Activated CD8-positive, alpha-beta T cell treated with anti-CD3 and anti-CD28 coated beads, Interleukin-2, amount 10 ng/mL, durations not matched to agents 7 days and 5 days (primary cell): Measurements from ENCODE around the gene CLK3. TPM values are rescaled to one million over a fixed set of nuclear protein-coding genes. Genes with fewer than 3 reads are reported as not detected.
"Not testable (repeated sequence)": the region's sequence is repeated elsewhere in the genome, so short reads cannot be mapped to it uniquely, and the experiment has no call there.

Source experiments
- ATAC-seq: fragments of 150-1000 bp; cut with Tn5 transposase; one replicate; pipeline ENCODE4 v1.10.0; 2021; ENCODE audit warnings: moderate library complexity
- CTCF ChIA-PET: fragments of 350-600 bp; sonication (Branson Sonifier 250); formaldehyde crosslinking; loops from one replicate; lab custom pipeline; 2021; ENCODE audit warnings: antibody characterized with exemption; lab: Charles Lee
- POLR2A ChIA-PET: fragments of 350-600 bp; sonication (Branson Sonifier 250); formaldehyde crosslinking; loops from one replicate; lab custom pipeline; 2021; ENCODE audit warnings: antibody characterized with exemption; lab: Charles Lee
- DNase-seq: peaks from one replicate; pipeline ENCODE4 v3.0.0-alpha.2; 2020
- H3K27ac Mint-ChIP-seq: one replicate; pipeline ENCODE4 v1.8.0; 2021; ENCODE audit warnings: mild to moderate bottlenecking, mixed read lengths
- H3K27me3 Mint-ChIP-seq: one replicate; pipeline ENCODE4 v1.8.0; 2021; ENCODE audit warnings: low read depth, mixed read lengths
- H3K36me3 Mint-ChIP-seq: one replicate; pipeline ENCODE4 v1.8.0; 2021; ENCODE audit warnings: low read depth, mixed read lengths
- H3K4me1 Mint-ChIP-seq: one replicate; pipeline ENCODE4 v1.8.0; 2021; ENCODE audit warnings: low read depth, mixed read lengths
- H3K4me3 Mint-ChIP-seq: one replicate; pipeline ENCODE4 v1.8.0; 2021; ENCODE audit warnings: mild to moderate bottlenecking, mixed read lengths
- H3K9me3 Mint-ChIP-seq: one replicate; pipeline ENCODE4 v1.8.0; 2022; ENCODE audit warnings: mixed read lengths; ENCODE audit not compliant: insufficient read depth
- total RNA-seq, 2 experiments: library from RNA; stranded (reverse); gene quantifications; one replicate each; pipeline ENCODE4 v1.2.3, GENCODE V29; 2021

The CLK3 gene
- total RNA-seq, 2 experiments from 2014 or later: 125 to 128 TPM

GRCh38 chr15:74585857-74586256 lies 29.8 kb upstream of the CLK3 start:
- no peak for ATAC-seq
- no peak overlapping the region for H3K27ac Mint-ChIP-seq
- H3K9me3 Mint-ChIP-seq: no peaks in the 10 kb centered on the region
- DNase-seq: no peak
- peaks cover 17% of the 10 kb centered on the region for H3K4me1 Mint-ChIP-seq
- H3K27me3 Mint-ChIP-seq: no peaks in the 10 kb centered on the region
- ChIA-PET POLR2A (no interaction called here), CTCF (no interaction called here)
- H3K36me3 Mint-ChIP-seq: peaks cover 30% of the 10 kb centered on the region
- H3K4me3 Mint-ChIP-seq: no peak overlapping the region

- H3K9me3 Mint-ChIP-seq: no peaks in the 10 kb centered on the region
- DNase-seq (no peak), ATAC-seq (no peak)
- H3K27ac Mint-ChIP-seq: no peak overlapping the region
- peaks cover 4% of the 10 kb centered on the region for H3K4me1 Mint-ChIP-seq
- POLR2A ChIA-PET: interaction anchor here (0.6 to 0.8 kb wide), 2 partner anchors 84 to 94 kb away, joined by 3 to 4 read pairs; no protein-coding TSS in a partner anchor
- H3K36me3 Mint-ChIP-seq: peaks cover 44% of the 10 kb centered on the region
- CTCF ChIA-PET: interaction anchor here (1.2 kb wide), 1 partner anchor 207 kb away, joined by 3 read pairs; no protein-coding TSS in a partner anchor
- H3K27me3 Mint-ChIP-seq: no peaks in the 10 kb centered on the region
- no peak overlapping the region for H3K4me3 Mint-ChIP-seq
These were observed 25.8 kb upstream of the CLK3 start for GRCh38 chr15:74589826-74590225.

- Mint-ChIP-seq H3K27ac (no peak overlapping the region), H3K4me3 (no peak overlapping the region), H3K36me3 (peaks cover 42% of the 10 kb centered on the region), H3K4me1 (no peaks in the 10 kb centered on the region), H3K9me3 (no peaks in the 10 kb centered on the region), H3K27me3 (no peaks in the 10 kb centered on the region)
- ChIA-PET CTCF (no interaction called here), POLR2A (no interaction called here)
- DNase-seq (no peak), ATAC-seq (no peak)
These were observed 23.4 kb upstream of the CLK3 start for GRCh38 chr15:74592222-74592621.

- DNase-seq: no peak
- H3K36me3 Mint-ChIP-seq: peaks cover 48% of the 10 kb centered on the region
- ATAC-seq: no peak
- ChIA-PET POLR2A (no interaction called here), CTCF (interaction anchor here (0.7 kb wide), 1 partner anchor 33 kb away, joined by 3 read pairs; no protein-coding TSS in a partner anchor)
- H3K27ac Mint-ChIP-seq: no peak overlapping the region
- H3K9me3 Mint-ChIP-seq: no peaks in the 10 kb centered on the region
- peaks cover 8% of the 10 kb centered on the region for H3K4me1 Mint-ChIP-seq
- no peak overlapping the region for H3K4me3 Mint-ChIP-seq
- no peaks in the 10 kb centered on the region for H3K27me3 Mint-ChIP-seq
These were observed 22.5 kb upstream of the CLK3 start for GRCh38 chr15:74593122-74593521.

GRCh38 chr15:74594455-74594854 lies 21.2 kb upstream of the CLK3 start:
- Mint-ChIP-seq H3K27ac (peak overlapping the region; percentile 44), H3K9me3 (no peaks in the 10 kb centered on the region), H3K4me3 (no peak overlapping the region), H3K36me3 (peaks cover 62% of the 10 kb centered on the region), H3K4me1 (peaks cover 21% of the 10 kb centered on the region), H3K27me3 (no peaks in the 10 kb centered on the region)
- no peak for DNase-seq
- ChIA-PET CTCF (no interaction called here), POLR2A (no interaction called here)
- ATAC-seq: no peak

GRCh38 chr15:74595271-74595670 lies 20.4 kb upstream of the CLK3 start:
- ChIA-PET POLR2A (no interaction called here), CTCF (no interaction called here)
- Mint-ChIP-seq H3K4me3 (no peak overlapping the region), H3K4me1 (peaks cover 23% of the 10 kb centered on the region), H3K27ac (no peak overlapping the region), H3K27me3 (no peaks in the 10 kb centered on the region), H3K36me3 (peaks cover 56% of the 10 kb centered on the region), H3K9me3 (no peaks in the 10 kb centered on the region)
- ATAC-seq (no peak), DNase-seq (no peak)

- POLR2A ChIA-PET, CTCF ChIA-PET: not testable (repeated sequence)
- H3K27ac Mint-ChIP-seq: peak overlapping the region; percentile 43
These were observed 18.9 kb upstream of the CLK3 start for GRCh38 chr15:74596736-74597135.

GRCh38 chr15:74597146-74597705 lies 18.4 kb upstream of the CLK3 start:
- H3K4me3 Mint-ChIP-seq, H3K27ac Mint-ChIP-seq, H3K9me3 Mint-ChIP-seq, H3K27me3 Mint-ChIP-seq, ATAC-seq, DNase-seq: not testable (repeated sequence)
- ChIA-PET CTCF (interaction anchor here (0.7 to 2.1 kb wide), 2 partner anchors 17 to 24 kb away, joined by 4 to 9 read pairs; no protein-coding TSS in a partner anchor), POLR2A (interaction anchor here (0.8 kb wide), 1 partner anchor 26 kb away, joined by 3 read pairs; no protein-coding TSS in a partner anchor)
- H3K36me3 Mint-ChIP-seq: peaks cover 44% of the 10 kb centered on the region
- peaks cover 23% of the 10 kb centered on the region for H3K4me1 Mint-ChIP-seq

More at GRCh38 chr15:74596736-74597135, 18.9 kb upstream of the CLK3 start:
- not testable (repeated sequence) for H3K27me3 Mint-ChIP-seq, DNase-seq, H3K4me3 Mint-ChIP-seq, ATAC-seq, H3K9me3 Mint-ChIP-seq
- Mint-ChIP-seq H3K4me1 (peaks cover 23% of the 10 kb centered on the region), H3K36me3 (peaks cover 46% of the 10 kb centered on the region)

- H3K9me3 Mint-ChIP-seq: no peaks in the 10 kb centered on the region
- peak overlapping the region; percentile 97 for H3K27ac Mint-ChIP-seq
- ChIA-PET CTCF (interaction anchor here (0.6 to 2.1 kb wide), 13 partner anchors 12 to 224 kb away, joined by 3 to 9 read pairs (median 4); no protein-coding TSS in a partner anchor), POLR2A (interaction anchor here (0.6 to 1.7 kb wide), 10 partner anchors 16 to 214 kb away, joined by 3 to 18 read pairs (median 4); partner anchors contain the start of genes ARID3B, CLK3 and UBL7)
- H3K4me3 Mint-ChIP-seq: peak overlapping the region; percentile 96
- H3K4me1 Mint-ChIP-seq: peaks cover 23% of the 10 kb centered on the region
- ATAC-seq: peak; percentile 99
- peaks cover 38% of the 10 kb centered on the region for H3K36me3 Mint-ChIP-seq
- H3K27me3 Mint-ChIP-seq: no peaks in the 10 kb centered on the region
- peak; percentile 92 for DNase-seq
These were observed 17.4 kb upstream of the CLK3 start for GRCh38 chr15:74598126-74598842.

GRCh38 chr15:74599156-74599555 lies 16.5 kb upstream of the CLK3 start:
- CTCF ChIA-PET: interaction anchor here (0.6 to 2.1 kb wide), 10 partner anchors 11 to 226 kb away, joined by 3 to 9 read pairs (median 4); no protein-coding TSS in a partner anchor
- Mint-ChIP-seq H3K4me3 (peak overlapping the region; percentile 96), H3K4me1 (peaks cover 23% of the 10 kb centered on the region), H3K27me3 (no peaks in the 10 kb centered on the region), H3K27ac (peak overlapping the region; percentile 97), H3K9me3 (no peaks in the 10 kb centered on the region), H3K36me3 (peaks cover 34% of the 10 kb centered on the region)
- POLR2A ChIA-PET: interaction anchor here (0.8 to 1.7 kb wide), 6 partner anchors 15 to 138 kb away, joined by 3 to 18 read pairs (median 6); partner anchors contain the start of genes ARID3B, CLK3 and UBL7
- DNase-seq: no peak
- no peak for ATAC-seq

GRCh38 chr15:74603026-74603788 lies 12.4 kb upstream of the CLK3 start:
- ChIA-PET CTCF (interaction anchor here (0.9 kb wide), 1 partner anchor 11 kb away, joined by 3 read pairs; no protein-coding TSS in a partner anchor), POLR2A (interaction anchor here (1.8 kb wide), 1 partner anchor 11 kb away, joined by 7 read pairs; no protein-coding TSS in a partner anchor)
- Mint-ChIP-seq H3K9me3 (no peaks in the 10 kb centered on the region), H3K27ac (no peak overlapping the region), H3K4me3 (no peak overlapping the region), H3K27me3 (peaks cover 1% of the 10 kb centered on the region), H3K36me3 (peaks cover 13% of the 10 kb centered on the region), H3K4me1 (peaks cover 14% of the 10 kb centered on the region)
- DNase-seq: no peak
- no peak for ATAC-seq
